GM10266 (cell line): ENCODE data around the gene TMEM108.

Experiments used
- DNase-seq: peaks from one replicate; pipeline ENCODE4 v3.0.0; 2012; ENCODE audit errors: extremely low spot score
- CTCF ChIP-seq: IDR thresholded peaks from 2 replicates; pipeline ENCODE4 v1.5.1; 2012; ENCODE audit warnings: mild to moderate bottlenecking, low read depth; ENCODE audit not compliant: control insufficient read depth, insufficient read depth; ENCODE audit errors: missing control alignments

The TMEM108 gene

DNA sequence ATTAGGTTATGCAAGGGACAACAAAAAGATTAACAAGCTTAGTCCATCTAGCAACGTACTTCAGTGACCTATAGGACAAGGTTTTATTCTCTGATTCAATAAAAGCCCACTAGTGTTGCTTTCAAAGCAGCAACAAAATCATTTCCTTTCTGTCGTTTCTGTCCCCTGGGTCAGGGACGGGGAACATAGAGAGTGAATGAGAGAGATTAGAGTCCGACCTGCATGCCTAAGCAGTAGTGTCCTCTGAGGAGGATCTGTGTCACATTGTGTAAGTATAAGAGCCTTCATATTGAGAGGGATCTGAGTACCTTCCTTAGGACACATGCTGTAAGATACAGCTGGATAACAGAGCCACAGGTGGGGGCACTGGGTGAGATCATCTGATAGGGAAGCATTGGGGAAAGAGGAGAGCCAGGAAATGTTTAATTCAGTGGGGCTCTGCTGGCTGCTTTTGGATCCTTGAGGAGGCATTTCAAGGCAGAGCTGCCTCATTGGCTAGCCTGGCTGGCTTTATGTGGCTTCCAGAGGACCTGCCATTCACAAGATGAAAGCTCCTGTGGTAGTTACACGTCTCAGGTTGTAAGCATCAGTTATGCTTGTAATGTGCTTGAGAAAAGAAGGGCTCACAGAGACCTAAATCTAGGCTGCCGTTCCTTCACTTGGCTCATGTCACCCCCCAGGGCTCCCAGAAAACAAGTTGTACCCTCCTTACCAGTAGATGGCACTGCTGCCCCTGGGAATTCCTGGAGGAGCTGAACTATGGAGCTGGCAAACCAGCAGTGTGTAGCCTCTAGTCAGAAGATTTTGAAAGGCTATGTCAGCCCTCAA, 2.7 kb downstream of the TMEM108 start:
- peak; percentile 78 for DNase-seq
- peak; percentile 67 for TF ChIP-seq CTCF

DNA sequence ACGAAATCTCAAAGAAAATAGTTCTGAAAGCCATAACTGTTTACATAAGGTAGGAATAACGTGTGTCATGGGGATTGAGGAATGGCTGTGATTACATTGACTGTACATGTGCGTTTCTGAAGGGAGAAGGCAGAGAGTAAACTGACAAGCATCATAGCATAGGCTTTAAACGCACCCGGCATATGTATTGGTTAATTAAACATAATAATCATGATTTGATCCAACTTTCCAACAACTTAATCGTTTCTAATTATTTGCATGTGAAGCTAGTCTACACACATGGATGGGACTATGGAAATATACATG, 3.3 kb downstream of the TMEM108 start:
- TF ChIP-seq CTCF: no peak
- no peak for DNase-seq

GRCh38 chr3:133042778-133043177, 4.6 kb downstream of the TMEM108 start:
- DNase-seq: no peak
- TF ChIP-seq CTCF: no peak

DNA sequence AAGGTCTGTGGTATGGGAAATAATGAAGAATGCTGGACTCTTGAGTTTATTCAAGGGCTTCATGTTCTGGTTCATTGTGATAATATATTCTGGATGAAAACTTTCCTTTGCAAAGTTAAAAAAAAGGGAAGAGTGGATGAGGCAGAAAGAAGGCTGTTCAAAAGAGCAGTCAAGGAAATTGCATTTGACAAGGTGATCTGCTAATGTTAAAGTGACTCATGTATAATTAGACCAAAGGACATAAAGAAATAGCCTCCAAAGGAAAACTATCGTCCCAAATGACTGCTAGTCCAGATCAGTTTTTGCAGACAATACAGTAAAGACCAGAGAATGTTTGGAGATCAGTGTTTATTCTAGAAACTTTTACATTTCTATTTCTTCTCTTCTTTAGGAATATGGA, 9.8 kb downstream of the TMEM108 start:
- no peak for DNase-seq
- TF ChIP-seq CTCF: no peak

DNA sequence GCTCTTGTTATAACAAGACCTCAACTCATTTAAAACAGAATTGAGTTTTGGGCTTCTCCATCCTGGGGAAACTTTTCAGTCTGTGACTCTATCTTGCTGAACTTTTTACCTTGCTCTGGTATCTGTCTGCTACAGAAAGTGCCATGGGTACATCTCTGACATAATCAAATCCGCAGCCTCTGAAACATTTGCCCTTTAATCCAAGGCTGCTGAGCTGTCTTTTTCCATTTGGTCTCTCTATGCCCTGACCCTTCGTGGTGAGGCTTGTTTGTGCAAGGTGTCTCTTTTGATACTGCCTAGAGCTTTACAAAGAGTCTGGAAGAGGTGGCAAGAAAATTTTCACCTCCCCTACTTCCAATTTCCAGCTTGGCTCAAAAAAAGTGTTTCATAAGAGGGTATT, 11.3 kb downstream of the TMEM108 start:
- no peak for DNase-seq
- TF ChIP-seq CTCF: no peak

- DNase-seq: no peak
- TF ChIP-seq CTCF: no peak
Measured at GRCh38 chr3:133050891-133051290, 12.7 kb downstream of the TMEM108 start.

- TF ChIP-seq CTCF: no peak
- DNase-seq: no peak
Measured at GRCh38 chr3:133053532-133053931, 15.3 kb downstream of the TMEM108 start.
